Measurements from ENCODE around the gene CD44.

The CD44 gene

GRCh38 chr11:35178873-35179272 is 39.9 kb downstream of the CD44 start:
- peaks cover 86% of the 10 kb centered on the region for H3K36me3 ChIP-seq (ENCODE audit: low read depth)
- no peak for TF ChIP-seq CTCF (IDR thresholded peaks at IDR 0.05; ENCODE audit: poor library complexity, severe bottlenecking)
- H3K27me3 ChIP-seq (ENCODE audit: insufficient read depth, poor library complexity, severe bottlenecking): no peaks in the 10 kb centered on the region
- H3K4me1 ChIP-seq (ENCODE audit: insufficient read depth, poor library complexity, severe bottlenecking): peaks cover 41% of the 10 kb centered on the region
- ATAC-seq (ENCODE audit: low read depth): peak; percentile 83
- H3K4me3 ChIP-seq (ENCODE audit: severe bottlenecking): no peak overlapping the region
- H3K9me3 ChIP-seq (ENCODE audit: severe bottlenecking): no peaks in the 10 kb centered on the region
- DNase-seq (ENCODE audit: low spot score): no peak
- peak overlapping the region; percentile 66 for H3K27ac ChIP-seq (ENCODE audit: poor library complexity, severe bottlenecking)

GRCh38 chr11:35179466-35180135 is 40.6 kb downstream of the CD44 start:
- peak overlapping the region; percentile 66 for H3K27ac ChIP-seq (ENCODE audit: poor library complexity, severe bottlenecking)
- ATAC-seq (ENCODE audit: low read depth) (no peak), DNase-seq (ENCODE audit: low spot score) (no peak)
- TF ChIP-seq CTCF (IDR thresholded peaks at IDR 0.05; ENCODE audit: poor library complexity, severe bottlenecking): no peak
- H3K4me1 ChIP-seq (ENCODE audit: insufficient read depth, poor library complexity, severe bottlenecking): peaks cover 34% of the 10 kb centered on the region
- peaks cover 89% of the 10 kb centered on the region for H3K36me3 ChIP-seq (ENCODE audit: low read depth)
- H3K4me3 ChIP-seq (ENCODE audit: severe bottlenecking): no peak overlapping the region
- no peaks in the 10 kb centered on the region for H3K27me3 ChIP-seq (ENCODE audit: insufficient read depth, poor library complexity, severe bottlenecking)
- no peaks in the 10 kb centered on the region for H3K9me3 ChIP-seq (ENCODE audit: severe bottlenecking)

GRCh38 chr11:35180317-35181233 is 41.6 kb downstream of the CD44 start:
- no peak for DNase-seq (ENCODE audit: low spot score)
- H3K9me3 ChIP-seq (ENCODE audit: severe bottlenecking): no peaks in the 10 kb centered on the region
- no peak overlapping the region for H3K4me3 ChIP-seq (ENCODE audit: severe bottlenecking)
- H3K27ac ChIP-seq (ENCODE audit: poor library complexity, severe bottlenecking): peak overlapping the region; percentile 66
- ATAC-seq (ENCODE audit: low read depth): no peak
- peaks cover 30% of the 10 kb centered on the region for H3K4me1 ChIP-seq (ENCODE audit: insufficient read depth, poor library complexity, severe bottlenecking)
- H3K36me3 ChIP-seq (ENCODE audit: low read depth): peaks cover 90% of the 10 kb centered on the region
- H3K27me3 ChIP-seq (ENCODE audit: insufficient read depth, poor library complexity, severe bottlenecking): no peaks in the 10 kb centered on the region
- no peak for TF ChIP-seq CTCF (IDR thresholded peaks at IDR 0.05; ENCODE audit: poor library complexity, severe bottlenecking)

GRCh38 chr11:35182317-35182939 is 43.5 kb downstream of the CD44 start:
- Histone ChIP-seq H3K4me1 (ENCODE audit: insufficient read depth, poor library complexity, severe bottlenecking) (peaks cover 26% of the 10 kb centered on the region), H3K36me3 (ENCODE audit: low read depth) (peaks cover 96% of the 10 kb centered on the region), H3K27me3 (ENCODE audit: insufficient read depth, poor library complexity, severe bottlenecking) (no peaks in the 10 kb centered on the region), H3K27ac (ENCODE audit: poor library complexity, severe bottlenecking) (peak overlapping the region; percentile 1), H3K4me3 (ENCODE audit: severe bottlenecking) (no peak overlapping the region), H3K9me3 (ENCODE audit: severe bottlenecking) (no peaks in the 10 kb centered on the region)
- TF ChIP-seq CTCF (IDR thresholded peaks at IDR 0.05; ENCODE audit: poor library complexity, severe bottlenecking): no peak
- no peak for DNase-seq (ENCODE audit: low spot score)
- ATAC-seq (ENCODE audit: low read depth): no peak

All from RWPE2 (cell line).